MM.1S (cell line): ENCODE measurements around the gene USF3.

Experiments used
- CTCF ChIP-seq: fragments of 300-600 bp; sonication (generic); IDR thresholded peaks from 2 replicates; pipeline ENCODE4 v1.5.1; 2016; ENCODE audit warnings: antibody characterized with exemption, low read length, mixed read lengths
- EZH2 ChIP-seq: fragments of 300-600 bp; sonication (generic); optimal IDR thresholded peaks from 2 replicates; pipeline ENCODE3; 2017; ENCODE audit warnings: low read depth, mild to moderate bottlenecking, antibody characterized with exemption, low read length, mixed read lengths

GRCh38 chr3:113662824-113663223 is 33.6 kb downstream of the USF3 start:
- TF ChIP-seq CTCF = no peak
- no peak for TF ChIP-seq EZH2
